ENCODE data around the gene FMN1. TPM values are rescaled to one million over a fixed set of nuclear protein-coding genes. Genes with fewer than 3 reads are reported as not detected.

FMN1 gene
- total and polyA plus RNA-seq, 12 donors = 0.22 to 5.5 (median 3.3) TPM

DNA sequence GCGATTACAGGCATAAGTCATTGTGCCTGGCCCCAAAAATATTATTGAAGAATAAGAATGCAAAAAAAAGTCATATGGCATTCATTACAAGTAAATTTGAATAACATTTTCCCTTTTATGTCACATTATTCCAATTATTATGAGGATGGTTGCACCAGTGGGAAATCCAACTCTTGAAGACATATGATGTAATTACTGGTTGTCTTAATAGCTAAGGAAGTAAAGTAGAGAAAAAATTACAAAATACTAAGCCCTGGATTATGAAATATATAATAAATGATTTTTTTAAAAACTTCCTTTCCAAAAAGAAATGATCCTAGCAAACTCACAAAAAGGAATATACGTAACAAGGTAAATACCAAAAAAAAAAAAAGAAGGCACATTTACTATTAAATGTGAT lies 98.9 kb downstream of the FMN1 start:
- intact Hi-C loops (cut with DNase I) = loop anchor here in 1 of 10 donors (10.0 kb wide), 1 partner anchor 599 kb away; no protein-coding TSS in a partner anchor
- Histone ChIP-seq H3K27me3 (no peaks in the 10 kb centered on the region), H3K27ac (no peak overlapping the region), H3K4me1 (peaks cover 0 to 31% (median 0%) of the 10 kb centered on the region in 9 donors), H3K4me3 (no peak overlapping the region), H3K9me3 (no peaks in the 10 kb centered on the region), H3K36me3 (no peaks in the 10 kb centered on the region)
- DNase-seq (no peak), ATAC-seq (no peak)
- TF ChIP-seq, protein P1, sequence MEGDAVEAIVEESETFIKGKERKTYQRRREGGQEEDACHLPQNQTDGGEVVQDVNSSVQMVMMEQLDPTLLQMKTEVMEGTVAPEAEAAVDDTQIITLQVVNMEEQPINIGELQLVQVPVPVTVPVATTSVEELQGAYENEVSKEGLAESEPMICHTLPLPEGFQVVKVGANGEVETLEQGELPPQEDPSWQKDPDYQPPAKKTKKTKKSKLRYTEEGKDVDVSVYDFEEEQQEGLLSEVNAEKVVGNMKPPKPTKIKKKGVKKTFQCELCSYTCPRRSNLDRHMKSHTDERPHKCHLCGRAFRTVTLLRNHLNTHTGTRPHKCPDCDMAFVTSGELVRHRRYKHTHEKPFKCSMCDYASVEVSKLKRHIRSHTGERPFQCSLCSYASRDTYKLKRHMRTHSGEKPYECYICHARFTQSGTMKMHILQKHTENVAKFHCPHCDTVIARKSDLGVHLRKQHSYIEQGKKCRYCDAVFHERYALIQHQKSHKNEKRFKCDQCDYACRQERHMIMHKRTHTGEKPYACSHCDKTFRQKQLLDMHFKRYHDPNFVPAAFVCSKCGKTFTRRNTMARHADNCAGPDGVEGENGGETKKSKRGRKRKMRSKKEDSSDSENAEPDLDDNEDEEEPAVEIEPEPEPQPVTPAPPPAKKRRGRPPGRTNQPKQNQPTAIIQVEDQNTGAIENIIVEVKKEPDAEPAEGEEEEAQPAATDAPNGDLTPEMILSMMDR (IDR thresholded peaks at IDR 0.05) = no peak
- WGBS, 2 donors = 60 to 95% methylated on average over 2 of the region's 2 CpGs

DNA sequence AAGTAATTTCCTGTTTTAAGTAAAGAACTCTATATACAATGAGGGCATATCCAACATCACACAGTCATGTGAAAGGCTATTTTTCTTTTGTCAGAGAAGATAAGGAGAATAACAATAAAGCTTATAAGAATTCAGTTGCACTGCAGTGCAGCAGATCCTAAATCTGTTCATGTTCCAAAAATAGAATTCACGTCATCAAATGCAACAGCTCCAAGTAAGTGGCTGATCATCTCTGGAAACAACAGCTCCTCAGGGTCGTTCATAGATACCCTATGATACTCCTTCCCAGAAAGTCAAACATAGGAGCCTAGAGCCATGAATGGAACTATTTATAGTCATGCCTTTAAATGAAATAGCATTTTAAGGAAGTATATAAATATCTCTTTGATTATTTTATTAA lies 100.2 kb downstream of the FMN1 start:
- TF ChIP-seq, protein P1 (IDR thresholded peaks at IDR 0.05) = no peak
- intact Hi-C loops (cut with DNase I) = loop anchor here in 4 of 10 donors (5.0 to 10.0 kb wide), 3 partner anchors 33 to 603 kb away; no protein-coding TSS in a partner anchor
- H3K9me3 ChIP-seq = no peaks in the 10 kb centered on the region
- DNase-seq (no peak), ATAC-seq (peak in 6 of 8 donors; percentile 55 to 90 (median 73))
- no peaks in the 10 kb centered on the region for H3K36me3 ChIP-seq
- H3K4me1 ChIP-seq = peaks cover 0 to 38% (median 0%) of the 10 kb centered on the region in 9 donors
- peak overlapping the region in 2 of 10 donors; percentile 18 to 57 for H3K27ac ChIP-seq
- no peaks in the 10 kb centered on the region for H3K27me3 ChIP-seq
- H3K4me3 ChIP-seq = no peak overlapping the region
- 4 to 10% methylated on average over 2 of the region's 2 CpGs for WGBS, 2 donors

DNA sequence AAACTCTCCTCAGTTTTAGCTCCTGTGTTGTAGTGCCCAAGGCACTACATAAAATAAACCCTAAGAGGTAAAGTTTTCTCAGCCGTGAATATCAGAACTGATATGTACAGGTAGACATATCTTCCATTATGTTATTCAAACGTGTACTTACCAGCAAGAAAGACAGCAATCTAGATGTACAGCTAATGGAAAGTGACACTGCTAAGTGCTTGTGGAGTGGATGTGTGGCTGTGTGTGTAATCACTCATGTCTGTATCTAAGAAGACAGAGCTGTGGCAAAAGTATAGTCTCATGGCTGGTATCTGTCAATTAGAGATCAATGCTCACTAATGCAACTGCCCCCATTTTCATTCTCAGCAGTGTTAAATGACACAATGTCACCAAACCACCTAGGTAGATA lies 101.3 kb downstream of the FMN1 start:
- TF ChIP-seq, protein P1 (IDR thresholded peaks at IDR 0.05) = no peak
- Histone ChIP-seq H3K4me1 (peaks cover 0 to 37% (median 0%) of the 10 kb centered on the region in 9 donors), H3K9me3 (no peaks in the 10 kb centered on the region), H3K36me3 (no peaks in the 10 kb centered on the region), H3K27ac (no peak overlapping the region), H3K27me3 (no peaks in the 10 kb centered on the region), H3K4me3 (no peak overlapping the region)
- ATAC-seq (no peak), DNase-seq (no peak)
- intact Hi-C loops (cut with DNase I) = loop anchor here in 4 of 10 donors (5.0 to 10.0 kb wide), 3 partner anchors 34 to 604 kb away; no protein-coding TSS in a partner anchor
- WGBS, 2 donors = 59 to 60% methylated on average over 2 of the region's 2 CpGs

DNA sequence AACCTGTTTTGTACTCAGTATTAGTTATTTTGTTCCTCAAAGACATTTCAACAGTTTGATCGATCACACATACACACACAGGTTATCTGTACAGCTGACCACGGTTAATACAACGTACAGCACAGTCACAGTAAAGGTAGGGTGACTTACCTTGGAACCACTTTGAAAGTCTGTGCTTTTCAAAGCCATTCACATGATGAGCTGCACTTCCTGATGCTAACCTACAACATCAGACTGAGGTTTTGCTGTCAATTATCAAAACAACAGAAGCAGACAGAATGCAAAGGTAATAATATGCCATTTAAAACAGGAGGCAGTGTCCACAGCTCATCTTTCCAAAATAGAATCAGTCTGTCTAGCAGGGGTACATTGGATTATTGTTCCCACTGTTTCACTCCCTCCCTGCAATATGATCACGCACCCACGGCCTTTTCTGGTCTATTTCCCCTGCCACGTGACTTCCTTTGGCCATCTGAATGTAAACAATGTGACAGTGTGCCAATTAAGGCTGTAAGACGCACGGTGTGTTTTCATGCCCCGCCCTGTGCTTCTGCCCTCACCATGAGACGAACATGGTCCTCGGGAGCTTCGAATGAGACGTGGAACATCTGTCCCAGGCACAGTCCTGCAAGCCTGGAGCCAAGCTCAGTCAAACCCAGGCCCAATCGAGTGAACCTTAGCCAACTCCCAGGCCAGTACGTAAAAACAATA lies 102.4 kb downstream of the FMN1 start:
- DNase-seq (no peak), ATAC-seq (no peak)
- H3K36me3 ChIP-seq = no peaks in the 10 kb centered on the region
- no peaks in the 10 kb centered on the region for H3K9me3 ChIP-seq
- H3K4me1 ChIP-seq = peaks cover 0 to 32% (median 0%) of the 10 kb centered on the region in 9 donors
- H3K4me3 ChIP-seq = peak overlapping the region in 1 of 10 donors; percentile 14
- H3K27ac ChIP-seq = peak overlapping the region in 1 of 10 donors; percentile 26
- TF ChIP-seq, protein P1 (IDR thresholded peaks at IDR 0.05) = no peak
- WGBS, 2 donors = 58 to 66% methylated on average over 15 of the region's 15 CpGs
- intact Hi-C loops (cut with DNase I) = loop anchor here in 4 of 10 donors (5.0 to 10.0 kb wide), 3 partner anchors 35 to 605 kb away; no protein-coding TSS in a partner anchor
- H3K27me3 ChIP-seq = no peaks in the 10 kb centered on the region
